GM19240 (cell line): ENCODE measurements around the gene CLEC5A.
"Not testable (repeated sequence)": the region's sequence is repeated elsewhere in the genome, so short reads cannot be mapped to it uniquely, and the experiment has no call there.

Experiments
- DNase-seq: peaks from one replicate; pipeline ENCODE4 v3.0.0; 2011; ENCODE audit warnings: low spot score; ENCODE audit not compliant: insufficient read length

Gene CLEC5A

GRCh38 chr7:141949451-141949850 lies 2.7 kb upstream of the CLEC5A start:
- DNase-seq: no peak

DNA sequence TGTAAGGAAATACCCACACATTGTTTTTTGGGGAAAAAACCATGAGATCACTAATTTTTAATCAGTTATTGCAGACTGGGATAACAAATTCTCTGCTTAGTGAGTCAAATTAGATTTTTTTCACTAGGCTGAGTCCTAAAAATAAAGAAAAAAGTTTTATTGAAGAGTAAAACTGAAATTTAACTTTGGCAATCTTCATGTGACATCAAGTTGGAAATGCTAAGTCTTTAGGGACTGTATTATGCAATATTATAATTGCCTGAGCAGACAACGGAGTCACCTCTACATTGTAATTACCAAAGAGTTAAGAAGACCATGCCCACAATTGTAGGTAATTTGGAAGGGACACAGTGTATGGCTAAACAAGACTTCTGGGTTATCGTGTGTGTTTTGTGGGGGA lies 2.2 kb upstream of the CLEC5A start:
- DNase-seq: no peak

DNA sequence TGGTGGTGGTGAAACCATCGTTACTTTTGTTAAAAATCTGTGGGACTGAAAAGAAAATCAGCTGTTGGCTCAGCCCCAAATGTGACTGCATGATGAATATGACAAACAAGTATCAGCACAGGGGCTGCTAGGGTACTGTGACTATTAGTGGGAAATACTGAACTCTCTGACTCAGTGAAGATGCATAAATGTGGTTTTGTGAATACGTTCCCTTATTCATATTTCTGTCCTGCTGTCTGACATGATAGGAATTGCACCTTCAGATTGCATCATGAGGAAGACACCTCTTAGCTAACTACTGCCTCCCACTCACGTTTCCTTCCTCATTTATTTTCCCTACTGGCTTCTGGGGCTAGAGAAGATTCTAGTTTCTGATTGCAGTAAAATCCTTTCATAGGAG lies 1.4 kb downstream of the CLEC5A start:
- no peak for DNase-seq

DNA sequence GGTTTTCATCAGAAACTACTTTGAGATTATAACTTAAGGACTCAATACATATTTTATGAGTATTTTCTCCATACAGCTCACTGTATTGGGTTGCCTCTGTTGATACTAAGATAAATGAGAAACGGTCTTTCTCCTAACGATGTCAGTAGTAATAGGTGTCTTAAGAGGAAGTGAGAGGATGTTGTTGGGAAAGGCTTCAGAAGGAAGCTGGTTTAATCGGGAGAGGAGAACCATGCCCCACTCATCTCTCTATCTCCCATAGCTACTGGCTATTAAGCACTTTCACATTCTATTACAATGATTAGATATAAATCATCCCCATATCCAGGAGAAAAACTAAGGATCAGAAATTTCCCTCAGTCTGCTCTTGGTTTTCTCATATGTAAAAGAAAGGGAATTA lies 2.0 kb downstream of the CLEC5A start:
- no peak for DNase-seq

- no peak for DNase-seq
These were observed 2.9 kb downstream of the CLEC5A start for GRCh38 chr7:141943846-141944245.

GRCh38 chr7:141941075-141941474 lies 5.7 kb downstream of the CLEC5A start:
- DNase-seq: no peak

GRCh38 chr7:141930211-141930610 lies 16.6 kb downstream of the CLEC5A start:
- DNase-seq: no peak

- DNase-seq: no peak
These were observed 18.0 kb downstream of the CLEC5A start for GRCh38 chr7:141928845-141929195.

DNA sequence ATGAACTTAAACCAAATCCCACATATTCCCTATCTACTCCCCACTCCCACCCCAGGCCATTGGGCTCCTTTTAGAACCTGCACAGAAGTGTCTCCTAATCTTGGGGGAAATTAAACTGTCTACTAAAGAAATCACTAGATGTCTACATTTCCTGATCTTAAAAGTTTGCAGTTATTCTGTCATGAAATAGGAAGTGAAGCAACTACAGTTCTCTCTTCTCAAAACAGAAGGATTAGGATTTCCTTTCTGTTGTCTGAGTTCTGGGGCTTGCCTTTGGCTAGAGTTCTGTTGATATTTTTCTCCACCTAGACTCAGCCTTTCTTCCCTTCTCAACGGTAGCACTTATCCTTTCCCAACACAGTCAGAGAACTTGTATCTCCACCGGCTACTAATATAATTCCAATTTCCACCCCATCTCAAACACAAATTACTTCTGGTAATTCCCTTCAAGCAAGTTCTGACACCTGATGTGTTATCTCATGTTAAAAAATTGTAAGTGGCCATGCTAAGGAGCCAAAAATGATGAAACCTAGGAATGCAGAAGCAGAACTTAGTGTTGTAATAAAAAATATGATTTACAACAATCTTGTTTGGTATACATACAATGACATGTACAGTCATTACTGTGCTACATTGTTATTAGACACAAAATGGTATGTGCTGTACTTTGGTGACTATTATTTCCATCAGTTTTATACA lies 18.5 kb downstream of the CLEC5A start:
- DNase-seq: no peak

GRCh38 chr7:141920281-141920680 lies 26.5 kb downstream of the CLEC5A start:
- DNase-seq: no peak

DNA sequence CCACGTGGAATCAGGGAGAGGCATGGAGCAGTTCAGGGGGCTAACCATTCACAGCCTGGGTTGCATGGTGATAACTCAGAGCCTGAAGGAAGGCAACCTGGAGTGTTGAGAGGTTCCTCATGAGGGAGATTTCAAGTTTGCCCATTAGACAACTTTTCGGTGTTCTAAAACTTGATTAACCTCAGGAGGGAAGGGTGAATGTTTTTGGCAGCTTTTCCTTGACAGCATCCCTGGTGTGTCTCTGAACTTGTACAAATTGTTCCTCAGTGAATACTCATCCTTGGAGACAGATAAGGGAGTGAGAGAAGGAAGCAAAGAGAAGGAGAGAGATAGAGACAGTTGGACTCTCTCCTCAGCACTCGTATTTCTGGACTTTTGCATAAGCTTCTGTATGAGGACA lies 30.7 kb downstream of the CLEC5A start, which contains the start of gene OR9A4:
TSS of gene OR9A4 (plus strand) at position 301 of the 400 bp plus-strand sequence. CDS start 2,477 bp downstream, outside the sequence.
- no peak for DNase-seq

- no peak for DNase-seq
These were observed 31.2 kb downstream of the CLEC5A start for GRCh38 chr7:141915565-141915964.

DNA sequence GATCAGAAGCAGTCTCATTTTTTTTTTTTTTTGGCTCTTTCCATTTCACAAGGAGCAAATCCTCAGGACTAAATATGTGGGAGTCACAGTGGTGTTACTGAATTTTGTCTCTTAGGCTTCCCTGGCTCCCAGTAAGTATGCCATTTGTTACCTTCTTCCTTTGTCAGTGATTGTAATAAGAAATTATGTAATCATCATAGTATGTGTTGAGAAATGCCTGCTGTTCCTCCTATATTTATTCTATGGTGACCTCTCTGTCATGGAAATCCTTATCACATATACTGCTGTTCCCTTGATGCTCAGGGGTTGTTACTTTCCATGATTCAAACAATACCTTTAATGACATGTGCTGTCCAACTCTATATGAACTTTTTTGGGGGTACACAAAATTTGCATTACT lies 35.4 kb downstream of the CLEC5A start:
- DNase-seq: no peak

- no peak for DNase-seq
These were observed 40.5 kb downstream of the CLEC5A start for GRCh38 chr7:141906285-141906684.

DNA sequence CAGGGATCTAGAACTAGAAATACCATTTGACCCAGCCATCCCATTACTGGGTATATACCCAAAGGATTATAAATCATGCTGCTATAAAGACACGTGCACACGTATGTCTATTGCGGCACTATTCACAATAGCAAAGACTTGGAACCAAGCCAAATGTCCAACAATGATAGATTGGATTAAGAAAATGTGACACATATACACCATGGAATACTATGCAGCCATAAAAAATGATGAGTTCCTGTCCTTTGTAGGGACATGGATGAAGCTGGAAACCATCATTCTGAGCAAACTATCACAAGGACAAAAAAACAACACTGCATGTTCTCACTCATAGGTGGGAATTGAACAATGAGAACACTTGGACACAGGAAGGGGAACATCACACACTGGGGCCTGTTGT lies 47.4 kb downstream of the CLEC5A start:
- not testable (repeated sequence) for DNase-seq

DNA sequence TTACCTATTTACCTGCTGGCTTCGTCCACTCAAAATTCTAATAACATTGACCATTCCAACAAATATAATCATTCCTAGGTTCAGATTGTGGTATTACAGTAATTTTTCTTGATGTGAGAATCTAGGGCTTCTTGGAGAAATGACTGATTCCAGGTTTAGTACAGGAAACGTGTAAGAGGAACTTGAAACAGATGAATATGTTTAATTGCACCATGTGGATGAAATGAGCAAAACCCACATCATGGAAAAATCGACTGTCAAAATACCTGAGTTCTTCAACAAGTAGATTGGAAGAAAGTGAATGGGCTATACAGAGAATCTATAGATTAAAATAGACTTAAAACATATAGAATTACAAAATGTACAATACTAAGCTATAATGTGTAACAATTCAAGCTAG lies 55.4 kb downstream of the CLEC5A start:
- no peak for DNase-seq

GRCh38 chr7:141889321-141889720 lies 57.5 kb downstream of the CLEC5A start:
- no peak for DNase-seq

DNA sequence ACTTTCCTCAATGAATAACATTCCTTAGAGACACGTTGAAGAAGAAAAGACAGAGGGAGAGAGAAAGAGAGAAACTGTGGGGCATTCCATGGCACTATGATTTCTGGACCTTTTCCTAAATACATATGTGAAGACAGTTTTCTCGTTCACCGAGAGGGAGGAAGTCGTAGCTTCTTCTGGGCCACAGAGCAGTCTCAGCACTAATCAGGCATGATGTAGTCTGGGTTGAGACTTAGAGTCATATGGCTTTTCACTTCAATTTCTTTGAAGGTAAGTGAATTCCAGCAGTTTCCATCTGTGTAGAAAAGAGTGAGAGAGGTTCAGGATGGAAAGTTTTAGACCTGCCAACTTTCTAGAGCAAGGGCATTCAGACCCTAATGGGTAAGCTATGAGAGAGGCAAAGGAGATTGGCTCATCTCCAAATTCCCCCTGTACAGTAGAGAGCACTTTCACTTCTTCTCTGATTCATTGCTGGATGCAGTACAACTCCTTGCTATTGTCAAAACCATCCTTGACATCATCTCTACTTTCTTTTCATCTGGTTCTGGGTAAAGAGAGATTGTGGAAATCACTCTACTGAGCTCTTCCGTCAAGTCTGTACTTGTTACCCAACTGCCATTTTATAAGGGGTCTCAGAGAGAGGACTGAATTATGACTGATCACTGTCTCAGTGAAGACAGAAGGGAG lies 62.1 kb downstream of the CLEC5A start:
- no peak for DNase-seq

DNA sequence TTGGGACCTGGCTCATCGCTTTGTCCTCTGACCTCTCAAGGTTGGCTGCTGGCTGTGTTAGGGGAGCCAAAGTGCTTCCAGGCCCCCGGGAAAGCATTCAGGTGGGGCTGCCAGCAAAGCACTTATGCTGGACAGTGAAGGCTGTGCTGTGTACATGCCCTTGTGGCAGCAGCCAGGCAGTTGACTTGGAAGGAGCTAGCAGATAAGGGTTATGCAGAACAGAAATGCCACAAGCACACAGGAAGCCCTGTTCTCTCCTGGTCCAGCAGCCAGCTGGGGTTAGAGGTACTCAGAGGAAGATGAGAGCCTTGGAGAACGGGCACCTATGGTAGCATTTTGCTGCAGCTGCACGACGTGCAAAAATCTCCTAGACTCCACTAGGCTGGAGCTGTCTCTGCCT lies 65.8 kb downstream of the CLEC5A start:
- no peak for DNase-seq

DNA sequence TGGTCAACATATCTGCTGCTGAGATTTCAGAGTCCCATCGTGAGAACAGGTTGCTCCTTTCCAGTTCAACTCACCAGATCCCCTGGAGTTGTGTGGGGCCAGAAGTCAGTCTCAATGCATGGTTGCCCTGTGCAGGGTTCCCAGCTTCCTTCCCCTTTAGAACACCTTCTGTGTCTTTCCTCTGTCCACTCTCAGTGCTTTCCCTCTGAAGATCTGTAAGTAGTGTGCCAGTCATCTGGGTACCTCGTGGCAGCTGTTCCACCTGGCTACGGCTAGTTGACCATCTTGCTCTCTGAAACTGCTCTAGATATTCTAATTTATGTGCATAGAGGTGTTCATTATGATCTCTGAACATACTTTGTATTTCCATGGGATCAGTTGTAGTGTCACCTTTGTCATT lies 69.4 kb downstream of the CLEC5A start:
- DNase-seq: no peak
